ENCODE results near the gene RFX8. TPM values are rescaled to one million over a fixed set of nuclear protein-coding genes. Genes with fewer than 3 reads are reported as not detected.

RFX8 gene
- total and polyA plus RNA-seq, 7 donors: 0.12 to 0.83 TPM; not detected in 5

- H3K27ac ChIP-seq: no peak overlapping the region
- WGBS, 2 donors: 91 to 95% methylated on average over 13 of the region's 13 CpGs
- no peaks in the 10 kb centered on the region for H3K36me3 ChIP-seq
- DNase-seq: no peak
- intact Hi-C loops (cut with DNase I): no loop called here
- no peaks in the 10 kb centered on the region for H3K9me3 ChIP-seq
- no peaks in the 10 kb centered on the region for H3K4me1 ChIP-seq
- H3K4me3 ChIP-seq: no peak overlapping the region
- TF ChIP-seq EP300 (IDR thresholded peaks at IDR 0.05) (no peak), POLR2A (IDR thresholded peaks at IDR 0.05) (no peak), POLR2AphosphoS5 (IDR thresholded peaks at IDR 0.05) (no peak), CTCF (IDR thresholded peaks at IDR 0.05) (no peak)
- no peaks in the 10 kb centered on the region for H3K27me3 ChIP-seq
Observed at GRCh38 chr2:101427743-101428142, 47.2 kb downstream of the RFX8 start.

- intact Hi-C loops (cut with DNase I): no loop called here
- H3K4me3 ChIP-seq: no peak overlapping the region
- no peak for DNase-seq
- H3K27me3 ChIP-seq: no peaks in the 10 kb centered on the region
- 95 to 96% methylated on average over 7 of the region's 7 CpGs for WGBS, 2 donors
- H3K36me3 ChIP-seq: no peaks in the 10 kb centered on the region
- H3K4me1 ChIP-seq: no peaks in the 10 kb centered on the region
- TF ChIP-seq POLR2AphosphoS5 (IDR thresholded peaks at IDR 0.05) (no peak), CTCF (IDR thresholded peaks at IDR 0.05) (no peak), POLR2A (IDR thresholded peaks at IDR 0.05) (no peak), EP300 (IDR thresholded peaks at IDR 0.05) (no peak)
- H3K9me3 ChIP-seq: no peaks in the 10 kb centered on the region
- H3K27ac ChIP-seq: no peak overlapping the region
Observed at GRCh38 chr2:101427240-101427639, 47.7 kb downstream of the RFX8 start.

- Histone ChIP-seq H3K27me3 (no peaks in the 10 kb centered on the region), H3K27ac (no peak overlapping the region), H3K9me3 (no peaks in the 10 kb centered on the region), H3K4me3 (no peak overlapping the region), H3K4me1 (no peaks in the 10 kb centered on the region), H3K36me3 (no peaks in the 10 kb centered on the region)
- intact Hi-C loops (cut with DNase I): no loop called here
- 89 to 91% methylated on average over 7 of the region's 7 CpGs for WGBS, 2 donors
- no peak for DNase-seq
- TF ChIP-seq EP300 (IDR thresholded peaks at IDR 0.05) (no peak), CTCF (IDR thresholded peaks at IDR 0.05) (no peak), POLR2AphosphoS5 (IDR thresholded peaks at IDR 0.05) (no peak), POLR2A (IDR thresholded peaks at IDR 0.05) (no peak)
Observed at GRCh38 chr2:101426822-101427221, 48.1 kb downstream of the RFX8 start.

GRCh38 chr2:101420623-101421022 is 54.3 kb downstream of the RFX8 start:
- Histone ChIP-seq H3K27me3 (no peaks in the 10 kb centered on the region), H3K27ac (no peak overlapping the region), H3K36me3 (no peaks in the 10 kb centered on the region), H3K4me1 (no peaks in the 10 kb centered on the region), H3K4me3 (no peak overlapping the region), H3K9me3 (no peaks in the 10 kb centered on the region)
- 85% methylated on average over 4 of the region's 4 CpGs for WGBS, 2 donors
- no peak for DNase-seq
- no peak for TF ChIP-seq POLR2AphosphoS5 (IDR thresholded peaks at IDR 0.05)
- no peak for TF ChIP-seq EP300 (IDR thresholded peaks at IDR 0.05)
- intact Hi-C loops (cut with DNase I): no loop called here

- Histone ChIP-seq H3K4me3 (no peak overlapping the region), H3K27ac (no peak overlapping the region), H3K4me1 (no peaks in the 10 kb centered on the region), H3K27me3 (no peaks in the 10 kb centered on the region), H3K9me3 (no peaks in the 10 kb centered on the region), H3K36me3 (no peaks in the 10 kb centered on the region)
- peak in 3 of 4 experiments; percentile 46 to 69 (median 62) for TF ChIP-seq CTCF (IDR thresholded peaks at IDR 0.05)
- no peak for TF ChIP-seq EP300 (IDR thresholded peaks at IDR 0.05)
- intact Hi-C loops (cut with DNase I): loop anchor here (1.0 kb wide), 1 partner anchor 412 kb away; no protein-coding TSS in a partner anchor
- peak; percentile 73 for DNase-seq
- 92 to 94% methylated on average over 10 of the region's 10 CpGs for WGBS, 2 donors
Observed at GRCh38 chr2:101419096-101419663, 55.7 kb downstream of the RFX8 start.

All from sigmoid colon (tissue), 7 donors.